ENCODE results near the gene SMIM14.
"Not testable (repeated sequence)": the region's sequence is repeated elsewhere in the genome, so short reads cannot be mapped to it uniquely, and the experiment has no call there.

SMIM14 gene

GRCh38 chr4:39541987-39542610 lies 96.6 kb downstream of the SMIM14 start:
- Histone ChIP-seq H3K4me3 (ENCODE audit: severe bottlenecking) (no peak overlapping the region), H3K27me3 (ENCODE audit: insufficient read depth, poor library complexity, severe bottlenecking) (no peaks in the 10 kb centered on the region), H3K9me3 (ENCODE audit: severe bottlenecking) (no peaks in the 10 kb centered on the region), H3K27ac (ENCODE audit: poor library complexity, severe bottlenecking) (peak overlapping the region; percentile 32), H3K36me3 (ENCODE audit: low read depth) (no peaks in the 10 kb centered on the region), H3K4me1 (ENCODE audit: insufficient read depth, poor library complexity, severe bottlenecking) (peaks cover 45% of the 10 kb centered on the region)
- ATAC-seq (ENCODE audit: low read depth) (peak; percentile 23), DNase-seq (ENCODE audit: low spot score) (no peak)
- TF ChIP-seq, protein P1, sequence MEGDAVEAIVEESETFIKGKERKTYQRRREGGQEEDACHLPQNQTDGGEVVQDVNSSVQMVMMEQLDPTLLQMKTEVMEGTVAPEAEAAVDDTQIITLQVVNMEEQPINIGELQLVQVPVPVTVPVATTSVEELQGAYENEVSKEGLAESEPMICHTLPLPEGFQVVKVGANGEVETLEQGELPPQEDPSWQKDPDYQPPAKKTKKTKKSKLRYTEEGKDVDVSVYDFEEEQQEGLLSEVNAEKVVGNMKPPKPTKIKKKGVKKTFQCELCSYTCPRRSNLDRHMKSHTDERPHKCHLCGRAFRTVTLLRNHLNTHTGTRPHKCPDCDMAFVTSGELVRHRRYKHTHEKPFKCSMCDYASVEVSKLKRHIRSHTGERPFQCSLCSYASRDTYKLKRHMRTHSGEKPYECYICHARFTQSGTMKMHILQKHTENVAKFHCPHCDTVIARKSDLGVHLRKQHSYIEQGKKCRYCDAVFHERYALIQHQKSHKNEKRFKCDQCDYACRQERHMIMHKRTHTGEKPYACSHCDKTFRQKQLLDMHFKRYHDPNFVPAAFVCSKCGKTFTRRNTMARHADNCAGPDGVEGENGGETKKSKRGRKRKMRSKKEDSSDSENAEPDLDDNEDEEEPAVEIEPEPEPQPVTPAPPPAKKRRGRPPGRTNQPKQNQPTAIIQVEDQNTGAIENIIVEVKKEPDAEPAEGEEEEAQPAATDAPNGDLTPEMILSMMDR (IDR thresholded peaks at IDR 0.05; ENCODE audit: poor library complexity, severe bottlenecking), result no peak

GRCh38 chr4:39539089-39539611 lies 99.5 kb downstream of the SMIM14 start:
- Histone ChIP-seq H3K27me3 (ENCODE audit: insufficient read depth, poor library complexity, severe bottlenecking) (no peaks in the 10 kb centered on the region), H3K4me1 (ENCODE audit: insufficient read depth, poor library complexity, severe bottlenecking) (peaks cover 45% of the 10 kb centered on the region), H3K36me3 (ENCODE audit: low read depth) (peaks cover 22% of the 10 kb centered on the region), H3K4me3 (ENCODE audit: severe bottlenecking) (no peak overlapping the region), H3K27ac (ENCODE audit: poor library complexity, severe bottlenecking) (peak overlapping the region; percentile 31), H3K9me3 (ENCODE audit: severe bottlenecking) (no peaks in the 10 kb centered on the region)
- ATAC-seq (ENCODE audit: low read depth), result no peak
- TF ChIP-seq, protein P1 (IDR thresholded peaks at IDR 0.05; ENCODE audit: poor library complexity, severe bottlenecking), result no peak
- DNase-seq (ENCODE audit: low spot score), result no peak

- no peak overlapping the region for H3K4me3 ChIP-seq (ENCODE audit: severe bottlenecking)
- H3K27me3 ChIP-seq (ENCODE audit: insufficient read depth, poor library complexity, severe bottlenecking), result no peaks in the 10 kb centered on the region
- peaks cover 69% of the 10 kb centered on the region for H3K36me3 ChIP-seq (ENCODE audit: low read depth)
- TF ChIP-seq, protein P1 (IDR thresholded peaks at IDR 0.05; ENCODE audit: poor library complexity, severe bottlenecking), result no peak
- peaks cover 4% of the 10 kb centered on the region for H3K4me1 ChIP-seq (ENCODE audit: insufficient read depth, poor library complexity, severe bottlenecking)
- peaks cover 7% of the 10 kb centered on the region for H3K9me3 ChIP-seq (ENCODE audit: severe bottlenecking)
- DNase-seq (ENCODE audit: low spot score), result no peak
- ATAC-seq (ENCODE audit: low read depth), result no peak
- H3K27ac ChIP-seq (ENCODE audit: poor library complexity, severe bottlenecking), result no peak overlapping the region
Measured at GRCh38 chr4:39533541-39533940, 105.1 kb downstream of the SMIM14 start.

DNA sequence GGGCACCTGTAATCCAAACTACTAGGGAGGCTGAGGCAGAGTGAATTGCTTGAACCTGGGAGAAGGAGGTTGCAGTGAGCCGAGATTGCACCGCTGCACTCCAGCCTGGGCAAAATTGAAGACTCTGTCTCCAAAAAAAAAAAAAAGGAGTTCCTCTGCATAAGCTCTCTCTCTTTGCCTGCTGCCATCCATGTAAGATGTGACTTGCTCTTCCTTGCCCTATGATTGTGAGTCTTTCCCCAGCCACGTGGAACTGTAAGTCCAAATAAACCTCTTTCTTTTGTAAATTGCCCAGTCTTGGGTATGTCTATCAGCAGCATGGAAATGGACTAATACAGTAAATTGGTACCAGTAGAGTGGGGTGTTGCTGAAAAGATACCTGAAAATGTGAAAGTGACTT lies 106.4 kb downstream of the SMIM14 start:
- not testable (repeated sequence) for H3K27me3 ChIP-seq (ENCODE audit: insufficient read depth, poor library complexity, severe bottlenecking); H3K4me3 ChIP-seq (ENCODE audit: severe bottlenecking); ATAC-seq (ENCODE audit: low read depth); H3K27ac ChIP-seq (ENCODE audit: poor library complexity, severe bottlenecking); H3K9me3 ChIP-seq (ENCODE audit: severe bottlenecking); H3K4me1 ChIP-seq (ENCODE audit: insufficient read depth, poor library complexity, severe bottlenecking); DNase-seq (ENCODE audit: low spot score)
- peaks cover 69% of the 10 kb centered on the region for H3K36me3 ChIP-seq (ENCODE audit: low read depth)

DNA sequence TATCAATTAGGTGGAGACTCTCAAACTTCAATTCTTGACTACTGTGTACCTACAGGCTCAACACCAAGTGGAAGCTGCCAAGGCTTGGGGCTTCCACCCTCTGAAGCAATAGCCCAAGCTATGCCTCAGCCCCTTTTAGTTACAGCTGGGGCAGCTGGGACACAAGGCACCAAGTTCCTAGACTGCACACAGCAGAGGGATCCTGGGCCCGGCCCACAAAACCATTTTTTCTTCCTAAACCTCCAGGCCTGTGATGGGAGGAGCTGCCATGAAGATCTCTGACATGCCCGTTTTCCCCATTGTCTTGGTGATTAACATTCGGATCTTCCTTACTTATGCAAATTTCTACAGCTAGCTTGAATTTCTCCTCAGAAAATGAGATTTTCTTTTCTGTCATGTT lies 108.0 kb downstream of the SMIM14 start:
- no peak for ATAC-seq (ENCODE audit: low read depth)
- no peak for DNase-seq (ENCODE audit: low spot score)
- no peak overlapping the region for H3K27ac ChIP-seq (ENCODE audit: poor library complexity, severe bottlenecking)
- H3K36me3 ChIP-seq (ENCODE audit: low read depth), result peaks cover 60% of the 10 kb centered on the region
- H3K27me3 ChIP-seq (ENCODE audit: insufficient read depth, poor library complexity, severe bottlenecking), result no peaks in the 10 kb centered on the region
- H3K4me1 ChIP-seq (ENCODE audit: insufficient read depth, poor library complexity, severe bottlenecking), result peaks cover 4% of the 10 kb centered on the region
- H3K4me3 ChIP-seq (ENCODE audit: severe bottlenecking), result no peak overlapping the region
- TF ChIP-seq, protein P1 (IDR thresholded peaks at IDR 0.05; ENCODE audit: poor library complexity, severe bottlenecking), result no peak
- peaks cover 7% of the 10 kb centered on the region for H3K9me3 ChIP-seq (ENCODE audit: severe bottlenecking)

Measured in RWPE2 (cell line).